Occipital lobe (tissue), 2 donors: ENCODE data around the gene ANKFN1. TPM values are rescaled to one million over a fixed set of nuclear protein-coding genes. Genes with fewer than 3 reads are reported as not detected.
"Not testable (repeated sequence)": the region's sequence is repeated elsewhere in the genome, so short reads cannot be mapped to it uniquely, and the experiment has no call there.

Experiments used
- DNase-seq: peaks from one replicate; lab custom pipeline; 2025; lab: John Stamatoyannopoulos, UW
- total RNA-seq: library from RNA; depleted of rRNA; stranded (reverse); fragments of >200 nt; gene quantifications from one replicate; pipeline ENCODE4 v1.2.3, GENCODE V29; 2014

Gene ANKFN1
- total RNA-seq, 1 donor from 2014 or later: 4.4 TPM

GRCh38 chr17:56284482-56284881, 131.2 kb downstream of the ANKFN1 start:
- no peak for DNase-seq

DNA sequence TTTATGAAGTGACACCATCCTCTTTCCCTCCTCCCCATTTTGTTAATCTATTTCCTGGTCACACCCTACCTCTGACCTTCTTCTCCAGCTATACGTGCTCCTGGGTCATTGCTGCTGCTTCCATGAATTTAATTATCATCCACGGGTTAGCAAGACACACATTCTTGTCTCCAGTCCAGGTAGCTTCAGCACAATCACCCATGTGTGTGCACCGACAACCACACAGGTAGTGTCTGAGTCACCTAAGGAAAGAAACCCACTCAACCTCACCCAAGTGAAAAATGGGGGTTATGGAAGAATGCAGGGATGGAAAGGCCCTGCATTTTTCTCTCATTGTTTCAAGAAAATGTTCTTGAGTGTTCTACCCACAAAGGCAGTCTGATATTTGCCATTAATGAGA, 135.5 kb downstream of the ANKFN1 start:
- not testable (repeated sequence) for DNase-seq

- no peak for DNase-seq
Measured at GRCh38 chr17:56289321-56289720, 136.0 kb downstream of the ANKFN1 start.

DNA sequence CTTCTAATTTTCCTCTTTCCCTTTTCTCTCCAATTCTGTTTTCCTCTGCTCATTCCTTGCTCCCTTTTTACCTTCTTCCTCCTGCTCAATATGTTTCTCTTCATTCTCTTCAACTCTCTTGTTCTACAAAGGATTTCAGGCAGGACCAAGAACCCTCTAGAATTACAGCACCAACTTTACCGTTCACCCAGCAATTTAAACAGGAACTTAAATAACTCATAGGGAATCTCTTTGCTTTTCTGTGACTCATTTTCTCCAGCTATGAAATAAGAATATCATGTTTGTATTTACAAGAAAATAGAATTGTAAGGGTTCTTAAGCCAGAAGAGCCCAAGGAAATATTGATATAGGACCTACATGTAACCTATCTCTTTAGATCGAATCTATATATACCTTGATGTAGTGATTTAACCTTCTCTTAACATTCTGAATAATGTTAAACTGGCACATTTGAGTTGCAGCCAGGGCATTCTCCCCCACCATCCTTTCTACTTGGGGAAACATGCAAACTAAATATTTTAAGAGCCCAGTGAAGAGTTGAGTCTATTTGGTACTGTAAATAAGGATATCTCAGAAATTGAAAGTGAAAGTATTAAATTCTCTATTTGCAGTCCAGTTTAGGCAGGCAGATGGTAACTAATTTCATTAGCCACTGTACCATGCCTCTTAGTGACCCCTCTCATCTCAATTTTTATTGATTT, 137.0 kb downstream of the ANKFN1 start:
- DNase-seq: no peak

DNA sequence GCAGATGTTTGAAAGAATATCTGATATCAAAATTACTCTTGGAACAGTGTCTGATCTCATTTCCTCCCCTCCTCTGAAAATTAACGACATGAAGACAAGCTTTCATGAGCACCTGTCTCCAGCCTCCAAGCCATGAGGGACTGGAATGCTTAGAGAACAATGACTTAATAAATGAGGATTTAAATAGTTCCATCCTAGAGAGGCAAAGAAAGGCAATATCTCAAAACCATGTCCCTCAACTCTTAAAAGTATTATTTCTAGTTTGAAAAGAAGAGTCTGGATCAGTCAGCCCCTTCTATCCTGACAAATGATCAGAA, 137.5 kb downstream of the ANKFN1 start:
- DNase-seq: no peak

DNA sequence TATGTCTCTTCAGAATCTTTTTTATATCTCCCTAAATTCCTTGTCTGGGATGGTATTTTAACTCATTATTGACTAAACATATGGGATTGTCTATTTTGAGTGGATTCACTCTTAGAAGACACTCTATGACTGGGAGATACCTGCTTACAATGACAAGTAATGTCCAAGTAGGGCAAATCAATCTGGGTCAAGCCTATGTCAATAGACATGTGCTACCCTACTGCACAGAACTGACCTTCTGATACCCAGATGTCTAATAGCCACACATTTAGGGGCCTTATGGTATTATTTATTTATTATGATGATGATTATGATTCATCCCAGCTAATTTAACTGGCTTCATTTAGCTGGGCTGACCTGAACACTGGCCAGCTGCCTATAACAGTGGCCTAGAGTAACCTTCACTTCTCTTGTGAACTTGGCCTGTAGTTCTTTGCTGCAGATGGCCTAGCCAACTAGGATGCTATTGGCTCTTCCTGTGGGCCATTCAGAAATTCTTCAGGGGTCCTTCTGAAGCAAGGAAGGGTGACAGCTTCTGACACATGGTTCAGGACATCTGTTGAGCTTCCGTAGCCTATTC, 138.0 kb downstream of the ANKFN1 start:
- DNase-seq: no peak

- no peak for DNase-seq
Measured at GRCh38 chr17:56292010-56292409, 138.7 kb downstream of the ANKFN1 start.

DNA sequence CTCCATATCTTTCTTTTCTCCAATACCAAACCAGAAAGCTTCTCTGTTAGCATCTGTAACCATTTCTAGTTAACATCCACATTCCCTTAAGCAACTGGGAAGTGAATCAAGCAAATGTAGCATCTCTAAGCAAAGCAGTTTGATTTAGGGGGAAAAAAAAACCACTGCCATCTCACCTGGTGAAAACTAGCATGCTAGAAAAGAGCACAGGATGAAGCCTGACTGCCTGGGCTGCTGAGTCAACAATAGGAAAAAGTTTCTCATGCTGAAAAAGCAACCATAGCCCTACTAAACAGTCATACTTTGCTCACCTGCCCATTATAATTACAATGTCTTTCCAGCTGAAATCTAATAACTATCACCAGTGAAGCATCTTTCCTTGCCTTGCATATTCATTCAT, 139.3 kb downstream of the ANKFN1 start:
- no peak for DNase-seq

DNA sequence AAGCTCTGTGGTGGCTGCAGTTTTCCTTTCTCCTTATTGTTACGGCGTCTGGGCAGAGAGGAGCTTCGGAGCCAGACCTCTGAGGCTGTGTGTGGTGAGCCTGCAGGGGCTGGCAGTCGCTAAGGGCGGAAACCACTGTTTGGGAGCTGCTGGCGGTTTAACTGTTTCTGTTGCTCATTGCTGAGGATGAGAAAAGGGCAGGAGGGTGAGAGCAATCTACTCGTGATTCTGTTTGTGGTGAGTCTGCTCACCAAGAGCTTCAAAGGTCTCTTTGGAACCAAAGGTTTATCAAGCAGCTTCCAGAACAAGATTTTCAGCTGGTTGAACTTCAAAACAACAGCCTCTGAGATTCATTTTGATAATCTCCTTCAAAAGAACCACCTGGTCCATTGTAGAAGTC, 143.9 kb downstream of the ANKFN1 start:
- DNase-seq: no peak

GRCh38 chr17:56298846-56299245, 145.6 kb downstream of the ANKFN1 start:
- no peak for DNase-seq

DNA sequence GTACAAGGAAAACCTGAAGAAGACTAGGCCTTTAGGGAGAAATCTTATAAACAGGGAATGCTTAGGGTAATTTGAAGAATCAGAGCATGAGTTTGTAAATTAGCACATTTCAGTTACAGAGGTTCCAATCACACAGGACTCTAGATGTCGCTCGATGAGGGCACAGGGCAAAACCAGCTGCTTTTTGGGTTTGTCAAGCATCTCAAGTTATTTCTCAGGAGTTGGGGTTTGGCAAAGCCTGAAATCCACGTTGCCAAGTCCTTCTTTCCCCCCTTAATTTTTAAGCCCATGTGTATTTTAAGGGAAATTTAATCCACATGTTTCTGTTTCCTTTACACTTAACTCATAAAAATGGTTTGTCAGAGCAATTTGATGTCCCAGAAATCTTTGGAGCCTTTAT, 146.9 kb downstream of the ANKFN1 start:
- no peak for DNase-seq

DNA sequence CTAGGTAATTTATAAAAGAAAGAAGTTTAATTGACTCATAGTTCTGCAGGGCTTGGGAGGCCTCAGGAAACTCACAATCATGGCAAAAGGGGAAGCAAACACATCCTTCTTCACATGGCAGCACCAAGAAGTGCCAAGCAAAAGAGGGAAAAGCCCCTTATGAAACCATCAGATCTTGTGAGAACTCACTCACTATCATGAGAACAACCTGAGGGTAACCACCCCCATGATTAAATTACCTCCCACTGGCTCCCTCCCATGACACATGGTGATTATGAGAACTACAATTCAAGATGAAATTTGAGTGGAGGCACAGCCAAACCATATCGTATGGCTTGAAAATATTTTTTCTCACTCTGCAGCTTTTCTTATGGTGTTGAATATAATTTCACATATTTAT, 151.7 kb downstream of the ANKFN1 start:
- no peak for DNase-seq

GRCh38 chr17:56309897-56310296, 156.6 kb downstream of the ANKFN1 start:
- no peak for DNase-seq

DNA sequence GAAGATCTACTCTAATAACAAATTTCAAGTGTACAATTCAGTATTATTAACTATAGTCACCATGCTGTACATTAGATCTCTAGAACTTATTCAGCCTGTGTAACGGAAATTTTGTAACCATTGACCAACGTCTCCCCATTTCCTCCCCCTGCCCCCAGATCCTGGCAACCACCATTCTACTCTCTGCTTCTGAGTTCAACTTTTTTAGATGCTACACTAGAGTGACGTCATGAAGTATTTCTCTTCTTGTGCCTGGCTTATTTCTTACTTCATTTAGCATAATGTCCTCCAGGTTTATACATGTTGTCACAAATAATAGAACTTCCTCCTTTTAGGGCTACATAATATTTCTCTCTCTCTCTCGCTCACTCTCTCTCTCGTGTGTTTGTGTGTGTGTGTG, 157.5 kb downstream of the ANKFN1 start:
- DNase-seq: no peak

DNA sequence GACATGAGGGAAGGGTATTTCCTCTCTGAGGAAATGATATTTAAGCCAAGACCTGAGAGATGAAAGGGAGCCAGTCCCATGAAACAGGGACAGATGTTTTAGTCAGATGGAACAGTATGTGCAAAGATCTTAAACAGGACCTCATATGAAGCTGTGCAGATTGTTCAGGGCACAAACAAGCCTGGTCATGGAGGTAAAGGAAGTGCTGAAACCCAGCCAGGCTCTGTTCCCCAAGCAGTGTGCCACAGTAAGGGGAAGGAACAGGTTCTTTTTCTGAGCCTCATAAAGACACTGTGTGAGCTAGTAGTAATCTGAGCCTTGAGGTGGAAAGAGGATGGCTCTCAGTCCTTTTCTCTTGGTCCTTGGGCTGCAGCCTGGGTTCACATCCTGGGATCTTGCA, 159.9 kb downstream of the ANKFN1 start:
- no peak for DNase-seq

DNA sequence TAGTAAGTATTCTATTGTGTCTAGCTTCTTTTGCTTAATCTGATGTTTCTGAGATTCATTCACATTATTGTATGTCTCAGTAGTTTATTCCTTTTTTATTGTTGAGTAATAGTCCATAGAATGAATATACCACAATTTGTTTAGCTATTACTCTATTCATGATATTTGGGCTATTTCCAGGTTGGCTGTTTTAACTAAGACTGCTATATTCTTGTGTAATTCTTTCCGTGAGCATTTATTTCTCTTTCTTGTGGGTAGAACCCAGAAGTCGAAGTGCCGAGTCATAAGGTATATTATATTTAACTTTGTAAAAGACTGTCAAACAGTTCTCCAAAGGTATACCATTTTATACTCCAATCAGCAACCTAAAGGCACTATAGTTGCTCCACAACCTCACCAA, 160.8 kb downstream of the ANKFN1 start:
- no peak for DNase-seq

GRCh38 chr17:56314984-56315602, 161.8 kb downstream of the ANKFN1 start:
- no peak for DNase-seq

DNA sequence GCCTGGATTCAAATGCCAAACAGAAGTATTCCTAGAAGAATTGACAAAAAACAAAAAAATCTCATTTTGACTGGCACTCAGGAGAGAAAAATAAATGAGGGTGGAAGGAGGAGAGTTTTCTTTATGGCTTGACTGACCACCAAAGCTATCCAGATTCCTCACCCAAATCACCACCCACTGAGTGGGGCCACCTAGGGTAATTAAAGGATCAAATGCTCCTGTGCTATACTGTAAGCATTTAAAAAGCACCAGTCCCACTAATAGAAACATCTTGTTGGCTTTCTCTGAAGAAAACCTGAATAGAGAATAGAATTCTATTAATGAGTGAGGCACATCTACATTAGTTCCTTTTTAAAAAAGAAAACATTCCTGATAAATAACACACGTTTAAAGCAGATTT, 163.3 kb downstream of the ANKFN1 start:
- DNase-seq: no peak

GRCh38 chr17:56317351-56318208, 164.3 kb downstream of the ANKFN1 start:
- no peak for DNase-seq

GRCh38 chr17:56319531-56319930, 166.3 kb downstream of the ANKFN1 start:
- DNase-seq: no peak

DNA sequence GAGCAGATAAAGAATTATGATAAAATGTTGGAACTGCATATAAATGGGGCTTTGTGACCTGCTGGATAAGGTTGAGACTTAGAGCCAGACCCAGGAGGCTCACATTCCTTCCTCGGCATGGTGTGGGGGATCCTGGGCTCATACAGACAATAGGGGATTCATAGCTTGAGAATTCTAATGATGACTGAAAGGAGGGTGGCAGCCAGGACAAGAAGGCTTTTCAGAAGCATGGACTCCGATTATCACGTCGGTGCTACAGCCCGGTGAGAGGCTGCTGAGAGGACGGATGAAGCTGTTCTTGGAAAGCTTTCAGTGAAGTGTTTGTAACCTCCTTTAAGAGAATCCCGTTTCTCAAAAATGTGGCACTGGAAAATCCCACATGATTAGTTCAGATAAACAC, 167.2 kb downstream of the ANKFN1 start:
- DNase-seq: no peak

- no peak for DNase-seq
Measured at GRCh38 chr17:56322991-56323390, 169.7 kb downstream of the ANKFN1 start.
